PFSK-1 (cell line): ENCODE measurements around the gene AMBRA1.

Experiments used
- POLR2AphosphoS5 ChIP-seq: IDR thresholded peaks from 2 replicates; pipeline ENCODE4 v1.6.1; 2012; ENCODE audit warnings: low read depth, mild to moderate bottlenecking, control low read depth, low read length, moderate library complexity
- TAF1 ChIP-seq: IDR thresholded peaks from 2 replicates; pipeline ENCODE4 v1.6.1; 2012; ENCODE audit warnings: low read length, control low read depth, borderline replicate concordance; ENCODE audit not compliant: insufficient read depth
- TF ChIP-seq, protein P1 (sequence below), 2 experiments: IDR thresholded peaks; 2 replicates each; pipeline versions ENCODE4 v1.6.1 to v1.8.0; 2011 to 2012; ENCODE audit warnings: low read depth in 2 of 2, low read length in 2 of 2, control low read depth in 1 of 2, inconsistent platforms in 1 of 2, mild to moderate bottlenecking in 1 of 2, moderate library complexity in 1 of 2; ENCODE audit not compliant: insufficient read depth in 1 of 2

DNA sequence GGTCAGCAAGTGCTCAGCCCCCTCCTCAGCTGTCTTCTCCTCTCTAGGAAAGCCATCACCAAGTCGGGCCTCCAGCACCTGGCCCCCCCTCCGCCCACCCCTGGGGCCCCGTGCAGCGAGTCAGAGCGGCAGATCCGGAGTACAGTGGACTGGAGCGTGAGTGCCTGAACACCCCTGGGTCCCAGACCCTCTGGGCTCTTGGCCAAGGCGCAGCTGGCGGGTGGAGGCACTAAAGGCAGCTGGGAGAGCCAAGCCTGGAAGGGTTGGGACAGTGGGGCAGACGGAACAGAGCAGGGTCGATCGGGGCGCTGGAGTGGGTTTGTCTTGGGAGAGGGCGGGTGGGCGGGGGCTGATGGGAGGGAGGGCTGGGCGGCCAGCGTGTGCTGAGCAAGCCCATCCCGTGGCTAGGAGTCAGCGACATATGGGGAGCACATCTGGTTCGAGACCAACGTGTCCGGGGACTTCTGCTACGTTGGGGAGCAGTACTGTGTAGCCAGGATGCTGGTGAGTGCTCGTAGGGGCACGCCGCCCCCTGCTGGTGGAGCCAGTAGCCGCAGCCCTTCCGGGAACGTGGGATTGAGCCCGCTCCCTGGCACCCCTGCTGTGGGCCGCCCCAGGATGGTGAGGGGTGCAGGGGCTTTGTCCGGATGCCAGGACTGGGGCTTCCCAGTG lies 226.4 kb downstream of the AMBRA1 start:
- TF ChIP-seq, protein P1, sequence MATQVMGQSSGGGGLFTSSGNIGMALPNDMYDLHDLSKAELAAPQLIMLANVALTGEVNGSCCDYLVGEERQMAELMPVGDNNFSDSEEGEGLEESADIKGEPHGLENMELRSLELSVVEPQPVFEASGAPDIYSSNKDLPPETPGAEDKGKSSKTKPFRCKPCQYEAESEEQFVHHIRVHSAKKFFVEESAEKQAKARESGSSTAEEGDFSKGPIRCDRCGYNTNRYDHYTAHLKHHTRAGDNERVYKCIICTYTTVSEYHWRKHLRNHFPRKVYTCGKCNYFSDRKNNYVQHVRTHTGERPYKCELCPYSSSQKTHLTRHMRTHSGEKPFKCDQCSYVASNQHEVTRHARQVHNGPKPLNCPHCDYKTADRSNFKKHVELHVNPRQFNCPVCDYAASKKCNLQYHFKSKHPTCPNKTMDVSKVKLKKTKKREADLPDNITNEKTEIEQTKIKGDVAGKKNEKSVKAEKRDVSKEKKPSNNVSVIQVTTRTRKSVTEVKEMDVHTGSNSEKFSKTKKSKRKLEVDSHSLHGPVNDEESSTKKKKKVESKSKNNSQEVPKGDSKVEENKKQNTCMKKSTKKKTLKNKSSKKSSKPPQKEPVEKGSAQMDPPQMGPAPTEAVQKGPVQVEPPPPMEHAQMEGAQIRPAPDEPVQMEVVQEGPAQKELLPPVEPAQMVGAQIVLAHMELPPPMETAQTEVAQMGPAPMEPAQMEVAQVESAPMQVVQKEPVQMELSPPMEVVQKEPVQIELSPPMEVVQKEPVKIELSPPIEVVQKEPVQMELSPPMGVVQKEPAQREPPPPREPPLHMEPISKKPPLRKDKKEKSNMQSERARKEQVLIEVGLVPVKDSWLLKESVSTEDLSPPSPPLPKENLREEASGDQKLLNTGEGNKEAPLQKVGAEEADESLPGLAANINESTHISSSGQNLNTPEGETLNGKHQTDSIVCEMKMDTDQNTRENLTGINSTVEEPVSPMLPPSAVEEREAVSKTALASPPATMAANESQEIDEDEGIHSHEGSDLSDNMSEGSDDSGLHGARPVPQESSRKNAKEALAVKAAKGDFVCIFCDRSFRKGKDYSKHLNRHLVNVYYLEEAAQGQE (IDR thresholded peaks at IDR 0.05; ENCODE audit: insufficient read depth in 1 of 2, low read depth in 2 of 2, low read length in 2 of 2), result no peak
- TF ChIP-seq TAF1 (no peak), POLR2AphosphoS5 (no peak)
